Measurements from ENCODE around the gene SNX3. TPM values are rescaled to one million over a fixed set of nuclear protein-coding genes. Genes with fewer than 3 reads are reported as not detected.
"Not testable (repeated sequence)": the region's sequence is repeated elsewhere in the genome, so short reads cannot be mapped to it uniquely, and the experiment has no call there.

SNX3 gene
- total and polyA plus RNA-seq, 8 donors: 30.0 to 88.9 (median 55.4) TPM

DNA sequence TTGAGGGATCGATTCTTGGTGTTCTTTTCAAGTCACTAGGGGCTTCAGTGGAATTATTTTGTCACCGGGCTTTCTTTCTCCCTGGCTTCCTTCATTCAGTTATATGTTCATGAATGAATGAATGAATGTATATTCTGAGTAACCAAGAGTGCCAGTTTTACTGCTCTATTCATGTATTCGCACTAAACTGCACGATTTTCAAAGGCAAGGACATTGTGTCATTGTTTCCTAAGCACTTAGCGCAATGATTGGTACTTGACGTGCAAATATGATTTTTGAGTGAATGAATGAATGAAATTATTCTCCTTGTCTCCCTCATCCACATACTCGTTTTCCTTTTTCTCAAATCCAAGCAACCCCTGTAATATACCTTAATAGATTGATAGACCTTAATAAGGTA lies 34.8 kb upstream of the SNX3 start:
- intact Hi-C loops (cut with DNase I): no loop called here
- no peak for ATAC-seq
- TF ChIP-seq, protein P1, sequence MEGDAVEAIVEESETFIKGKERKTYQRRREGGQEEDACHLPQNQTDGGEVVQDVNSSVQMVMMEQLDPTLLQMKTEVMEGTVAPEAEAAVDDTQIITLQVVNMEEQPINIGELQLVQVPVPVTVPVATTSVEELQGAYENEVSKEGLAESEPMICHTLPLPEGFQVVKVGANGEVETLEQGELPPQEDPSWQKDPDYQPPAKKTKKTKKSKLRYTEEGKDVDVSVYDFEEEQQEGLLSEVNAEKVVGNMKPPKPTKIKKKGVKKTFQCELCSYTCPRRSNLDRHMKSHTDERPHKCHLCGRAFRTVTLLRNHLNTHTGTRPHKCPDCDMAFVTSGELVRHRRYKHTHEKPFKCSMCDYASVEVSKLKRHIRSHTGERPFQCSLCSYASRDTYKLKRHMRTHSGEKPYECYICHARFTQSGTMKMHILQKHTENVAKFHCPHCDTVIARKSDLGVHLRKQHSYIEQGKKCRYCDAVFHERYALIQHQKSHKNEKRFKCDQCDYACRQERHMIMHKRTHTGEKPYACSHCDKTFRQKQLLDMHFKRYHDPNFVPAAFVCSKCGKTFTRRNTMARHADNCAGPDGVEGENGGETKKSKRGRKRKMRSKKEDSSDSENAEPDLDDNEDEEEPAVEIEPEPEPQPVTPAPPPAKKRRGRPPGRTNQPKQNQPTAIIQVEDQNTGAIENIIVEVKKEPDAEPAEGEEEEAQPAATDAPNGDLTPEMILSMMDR (IDR thresholded peaks at IDR 0.05): no peak

DNA sequence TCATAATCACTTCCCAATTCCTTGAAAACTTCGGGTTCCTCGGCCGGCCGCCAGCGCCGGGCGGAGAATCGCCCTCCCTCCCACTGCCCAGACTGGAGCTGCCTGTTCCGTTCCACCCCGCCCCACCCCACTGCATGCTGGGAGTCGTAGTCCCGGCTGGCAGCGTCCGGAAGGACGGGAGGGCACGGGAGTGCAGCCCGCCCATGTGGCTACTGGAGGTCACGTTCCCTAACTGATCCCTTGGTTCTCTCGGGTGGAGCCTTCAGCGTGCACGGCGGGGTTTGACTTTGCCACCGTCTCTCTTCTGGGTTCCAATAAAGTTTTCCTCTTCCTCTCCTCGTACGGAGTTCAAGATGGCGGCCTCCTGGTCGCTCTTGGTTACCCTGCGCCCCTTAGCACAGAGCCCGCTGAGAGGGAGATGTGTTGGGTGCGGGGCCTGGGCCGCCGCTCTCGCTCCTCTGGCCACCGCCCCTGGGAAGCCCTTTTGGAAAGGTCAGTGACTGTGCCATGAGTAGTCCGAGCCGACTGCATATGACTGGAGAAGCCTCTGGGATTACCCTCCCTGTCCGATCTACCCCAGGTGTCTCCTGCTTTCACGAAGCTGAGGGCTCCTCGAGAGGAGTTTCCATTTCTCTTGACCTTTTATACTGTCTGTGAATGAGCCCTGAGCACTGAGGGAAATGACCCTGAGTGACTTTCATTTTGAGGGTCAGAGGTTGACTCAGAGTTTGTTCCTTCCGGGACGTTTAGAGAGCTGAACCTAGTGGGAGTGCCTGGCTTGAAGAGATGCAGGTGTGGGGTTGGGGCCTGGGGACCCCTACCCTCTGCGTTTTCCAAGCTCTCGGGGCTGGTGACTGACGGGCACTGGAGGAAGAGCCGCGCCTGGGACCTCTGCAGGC lies 34.1 kb upstream of the SNX3 start, which contains the start of gene AFG1L:
AFG1L (plus strand) TSS at position 328 of the 899 bp plus-strand sequence; CDS start at position 354, 26 bp downstream.
- FAIRE-seq: no peak
- H3K36me3 ChIP-seq: no peaks in the 10 kb centered on the region

More for the DNA sequence above, 34.8 kb upstream of the SNX3 start:
- Histone ChIP-seq H3K36me3 (no peaks in the 10 kb centered on the region), H3K4me1 (no peaks in the 10 kb centered on the region), H3K27me3 (no peaks in the 10 kb centered on the region), H3K4me3 (peak overlapping the region; percentile 72 to 88 (median 81)), H3K27ac (peak overlapping the region in 2 of 4 donors; percentile 94 to 97), H3K9me3 (no peaks in the 10 kb centered on the region)
- FAIRE-seq (no peak), DNase-seq (no peak)
- 41 to 52% methylated on average over 7 of the region's 7 CpGs for WGBS, 2 donors

DNA sequence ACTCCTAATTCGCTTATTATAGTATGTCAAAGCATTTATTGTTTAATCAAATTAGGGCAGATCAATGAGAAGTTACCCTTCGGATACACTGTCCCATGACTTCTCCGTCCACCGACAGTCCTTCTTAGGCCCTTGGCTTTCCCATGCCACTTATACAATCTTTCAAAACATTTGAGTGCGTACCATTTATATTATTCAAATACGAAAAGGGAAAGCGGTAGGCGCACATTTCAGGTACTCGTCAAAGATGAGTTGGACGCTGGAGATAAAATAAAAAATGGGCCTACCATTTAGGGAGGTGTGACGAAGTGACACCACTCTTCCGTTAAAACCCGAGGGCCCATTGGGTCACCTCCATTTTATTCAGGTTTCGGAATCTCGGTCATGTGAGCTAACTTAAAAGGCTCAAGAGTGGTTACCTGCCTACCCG lies 33.5 kb upstream of the SNX3 start:
- H3K36me3 ChIP-seq: no peaks in the 10 kb centered on the region
- H3K27me3 ChIP-seq: no peaks in the 10 kb centered on the region
- WGBS, 2 donors: 29% methylated on average over 16 of the region's 16 CpGs
- H3K27ac ChIP-seq: peak overlapping the region; percentile 86 to 97 (median 94)
- H3K4me3 ChIP-seq: peak overlapping the region; percentile 72 to 88 (median 81)
- no peaks in the 10 kb centered on the region for H3K9me3 ChIP-seq
- DNase-seq (no peak), FAIRE-seq (no peak), ATAC-seq (peak in 1 of 4 donors; percentile 65)
- intact Hi-C loops (cut with DNase I): no loop called here
- TF ChIP-seq, protein P1 (IDR thresholded peaks at IDR 0.05): no peak
- no peaks in the 10 kb centered on the region for H3K4me1 ChIP-seq

More for the DNA sequence above, 34.1 kb upstream of the SNX3 start, which contains the start of gene AFG1L:
- peak within 1 kb of the TSS; percentile 72 to 88 (median 81) for H3K4me3 ChIP-seq
- peak within 1 kb of the TSS; percentile 86 to 97 (median 94) for H3K27ac ChIP-seq
- no peaks in the 10 kb centered on the region for H3K9me3 ChIP-seq
- ATAC-seq (peak; percentile 98 to 100 (median 99)), DNase-seq (peak; percentile 91 to 96 (median 92))
- no peaks in the 10 kb centered on the region for H3K27me3 ChIP-seq
- intact Hi-C loops (cut with DNase I): no loop called here
- TF ChIP-seq, protein P1 (IDR thresholded peaks at IDR 0.05): no peak
- 1% methylated on average over 46 of the region's 46 CpGs for WGBS, 2 donors
- no peaks in the 10 kb centered on the region for H3K4me1 ChIP-seq

DNA sequence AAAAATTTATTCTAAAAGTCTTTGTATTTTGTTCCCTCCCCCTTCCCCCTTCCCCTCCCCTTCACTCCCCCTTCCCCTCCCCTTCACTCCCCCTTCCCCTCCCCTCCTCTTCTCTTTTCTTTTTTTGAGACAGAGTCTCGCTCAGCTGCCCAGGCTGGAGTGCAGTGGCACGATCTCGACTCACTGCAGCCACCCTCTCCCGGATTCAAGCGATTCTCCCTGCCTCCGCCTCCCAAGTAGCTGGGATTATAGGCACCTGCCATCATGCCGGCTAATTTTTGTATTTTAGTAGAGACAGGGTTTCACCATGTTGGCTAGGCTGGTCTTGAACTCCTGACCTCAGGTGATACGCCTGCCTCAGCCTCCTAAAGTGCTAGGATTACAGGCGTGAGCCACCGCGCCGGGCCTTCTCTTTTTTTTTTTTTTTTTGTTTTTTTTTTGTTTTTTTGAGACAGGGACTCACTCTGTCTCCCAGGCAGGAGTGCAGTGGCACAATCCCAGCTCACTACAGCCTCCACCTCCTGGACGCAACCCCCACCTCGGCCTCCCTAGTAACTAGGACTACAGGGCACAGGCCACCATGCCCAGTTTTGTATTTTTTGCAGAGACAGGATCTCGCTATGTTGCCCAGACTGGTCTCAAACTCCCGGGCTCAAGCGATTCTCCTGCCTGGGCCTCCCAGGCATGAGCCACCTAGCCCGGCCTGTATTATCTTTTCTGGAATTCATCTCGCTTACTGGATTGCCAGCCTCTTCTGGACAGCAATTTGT lies 32.9 kb upstream of the SNX3 start:
- peak overlapping the region in 1 of 4 donors; percentile 94 for H3K27ac ChIP-seq
- no peak for FAIRE-seq
- no peaks in the 10 kb centered on the region for H3K4me1 ChIP-seq
- no peaks in the 10 kb centered on the region for H3K27me3 ChIP-seq
- intact Hi-C loops (cut with DNase I): no loop called here
- no peaks in the 10 kb centered on the region for H3K36me3 ChIP-seq
- DNase-seq: peak in 2 of 6 donors; percentile 8 to 14
- ATAC-seq: no peak
- TF ChIP-seq, protein P1 (IDR thresholded peaks at IDR 0.05): no peak
- H3K9me3 ChIP-seq: no peaks in the 10 kb centered on the region
- WGBS, 2 donors: 94 to 95% methylated on average over 19 of the region's 19 CpGs
- H3K4me3 ChIP-seq: peak overlapping the region in 2 of 4 donors; percentile 72 to 81

DNA sequence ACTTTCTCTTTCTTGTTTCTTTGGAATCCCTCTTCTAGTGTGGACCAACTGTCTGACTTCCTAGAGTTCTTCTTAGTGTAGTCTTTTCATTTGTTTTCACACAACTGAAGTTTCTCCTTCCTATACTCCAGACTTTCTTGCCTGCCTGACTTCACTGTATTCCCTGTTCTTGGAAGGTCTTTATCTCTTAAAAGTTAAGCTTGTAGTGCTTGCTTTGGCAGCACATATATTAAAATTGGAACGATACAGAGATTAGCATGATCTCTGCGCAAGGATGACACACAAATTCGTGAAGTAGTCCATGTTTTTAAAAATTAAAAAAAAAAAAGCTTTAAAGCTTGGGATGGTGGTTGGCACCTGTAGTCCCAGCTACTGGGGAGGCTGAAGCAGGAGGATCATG lies 31.7 kb upstream of the SNX3 start:
- DNase-seq; H3K36me3 ChIP-seq; intact Hi-C loops (cut with DNase I); ATAC-seq; H3K9me3 ChIP-seq; FAIRE-seq; H3K27ac ChIP-seq; H3K4me1 ChIP-seq; H3K27me3 ChIP-seq; H3K4me3 ChIP-seq: not testable (repeated sequence)
- 39% methylated on average over 3 of the region's 3 CpGs for WGBS, 2 donors

Measured in pancreas (tissue), 10 donors.